Mesangial cell (primary cell): ENCODE results near the gene MAPK8IP2. TPM values are rescaled to one million over a fixed set of nuclear protein-coding genes. Genes with fewer than 3 reads are reported as not detected.

Experiments used
- total RNA-seq: library from RNA; depleted of rRNA; stranded (reverse); fragments of >200 nt; gene quantifications from 2 replicates; pipeline ENCODE4 v1.2.3, GENCODE V29; 2015

The MAPK8IP2 gene
- 0.33 and 1.0 TPM in 2 replicates for total RNA-seq

GRCh38 chr22:50600538-50600937, at the start of gene MAPK8IP2:
TSS of gene MAPK8IP2 (plus strand) at chr22:50600793. CDS start at chr22:50600819, 26 bp downstream.

GRCh38 chr22:50562523-50563412, 37.8 kb upstream of the MAPK8IP2 start, which contains the start of gene SYCE3:
TSS of gene SYCE3 (minus strand) at chr22:50562919. CDS start at chr22:50556405, 6,514 bp downstream.

DNA sequence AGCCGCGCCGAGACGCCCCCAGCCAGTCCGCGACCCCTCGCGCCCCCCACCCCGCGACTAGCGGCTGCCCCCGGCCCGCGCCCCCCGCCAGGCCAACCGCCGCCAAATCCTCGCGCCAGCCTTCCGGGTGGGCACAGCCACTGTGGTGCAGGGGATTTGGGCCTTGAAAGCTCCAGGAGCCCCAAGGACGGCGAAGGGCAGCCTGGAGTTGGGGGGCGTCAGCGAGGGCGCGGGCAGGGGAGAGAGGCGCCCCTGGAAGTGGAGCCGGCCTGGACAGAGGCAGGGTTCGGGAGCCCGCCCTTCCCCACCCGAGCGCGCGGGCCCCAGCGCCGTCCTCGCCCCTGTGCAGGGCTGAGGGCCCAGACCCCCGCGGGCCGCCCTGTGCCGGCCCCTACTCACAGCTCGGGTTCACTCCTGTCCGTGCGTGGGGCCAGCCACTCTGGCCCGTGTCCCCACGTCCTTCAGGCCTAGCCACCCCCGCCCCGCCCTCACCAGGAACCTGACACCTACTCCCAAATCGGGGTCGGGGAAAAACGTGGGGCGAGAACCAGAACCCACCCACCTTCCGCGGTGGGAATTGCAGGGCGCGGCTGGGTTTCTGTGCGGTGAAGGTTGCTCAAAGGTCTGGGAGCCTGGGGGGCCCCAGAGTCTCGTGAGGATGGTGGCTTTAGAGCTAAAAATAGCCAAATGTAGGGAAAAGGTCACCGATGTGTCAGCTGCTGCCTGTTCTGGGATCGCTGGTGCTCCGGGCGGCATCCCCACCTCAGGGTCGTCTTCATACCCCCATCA, 22.4 kb upstream of the MAPK8IP2 start, which contains the start of gene CPT1B:
Gene CPT1B (minus strand): TSS at position 441 of the 789 bp plus-strand sequence. CDS start 512 bp downstream, outside the sequence.

DNA sequence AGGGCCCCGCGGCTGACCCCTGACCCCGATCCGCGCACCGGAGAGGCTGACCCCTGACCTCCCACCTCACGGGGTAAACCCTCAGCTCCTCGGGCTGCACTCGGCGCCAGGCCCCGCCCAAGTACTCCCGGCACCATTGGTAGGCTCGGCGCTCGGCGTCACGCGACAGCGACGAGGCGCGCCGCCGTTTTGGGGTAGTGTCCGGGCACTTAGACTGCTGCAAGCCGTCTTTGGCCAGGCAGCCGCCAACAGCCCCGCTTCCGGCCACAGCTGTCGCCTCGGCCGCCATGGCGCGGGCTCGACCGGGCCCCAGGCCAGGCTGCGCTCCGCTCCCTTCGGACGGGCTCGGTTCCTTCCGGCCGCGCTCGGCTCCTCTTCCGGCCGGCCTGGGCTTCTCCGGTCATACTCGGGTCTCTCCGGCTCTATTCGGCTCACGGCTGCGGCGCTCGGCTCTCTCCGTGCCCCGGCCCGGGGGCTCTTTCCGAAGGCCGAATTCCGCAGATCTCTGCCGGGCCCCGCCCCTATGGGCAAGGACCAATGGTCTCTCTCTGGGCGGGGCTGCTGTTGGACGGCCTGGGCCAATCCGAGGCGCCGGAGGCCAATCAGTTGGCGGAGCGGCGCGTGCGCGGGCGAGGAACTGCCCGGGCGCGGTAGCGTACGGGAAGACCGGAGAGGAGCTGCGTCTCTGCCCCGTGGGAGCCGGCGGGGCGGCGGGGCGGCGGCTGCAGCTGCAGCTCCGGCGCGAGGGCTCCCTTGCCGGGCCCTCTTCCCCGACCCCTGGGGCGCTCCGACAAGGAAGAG, 17.9 kb upstream of the MAPK8IP2 start, which contains the start of gene CHKB:
Gene CHKB (minus strand): TSS at position 357 of the 801 bp plus-strand sequence. CDS start 68 bp downstream, at position 289.

DNA sequence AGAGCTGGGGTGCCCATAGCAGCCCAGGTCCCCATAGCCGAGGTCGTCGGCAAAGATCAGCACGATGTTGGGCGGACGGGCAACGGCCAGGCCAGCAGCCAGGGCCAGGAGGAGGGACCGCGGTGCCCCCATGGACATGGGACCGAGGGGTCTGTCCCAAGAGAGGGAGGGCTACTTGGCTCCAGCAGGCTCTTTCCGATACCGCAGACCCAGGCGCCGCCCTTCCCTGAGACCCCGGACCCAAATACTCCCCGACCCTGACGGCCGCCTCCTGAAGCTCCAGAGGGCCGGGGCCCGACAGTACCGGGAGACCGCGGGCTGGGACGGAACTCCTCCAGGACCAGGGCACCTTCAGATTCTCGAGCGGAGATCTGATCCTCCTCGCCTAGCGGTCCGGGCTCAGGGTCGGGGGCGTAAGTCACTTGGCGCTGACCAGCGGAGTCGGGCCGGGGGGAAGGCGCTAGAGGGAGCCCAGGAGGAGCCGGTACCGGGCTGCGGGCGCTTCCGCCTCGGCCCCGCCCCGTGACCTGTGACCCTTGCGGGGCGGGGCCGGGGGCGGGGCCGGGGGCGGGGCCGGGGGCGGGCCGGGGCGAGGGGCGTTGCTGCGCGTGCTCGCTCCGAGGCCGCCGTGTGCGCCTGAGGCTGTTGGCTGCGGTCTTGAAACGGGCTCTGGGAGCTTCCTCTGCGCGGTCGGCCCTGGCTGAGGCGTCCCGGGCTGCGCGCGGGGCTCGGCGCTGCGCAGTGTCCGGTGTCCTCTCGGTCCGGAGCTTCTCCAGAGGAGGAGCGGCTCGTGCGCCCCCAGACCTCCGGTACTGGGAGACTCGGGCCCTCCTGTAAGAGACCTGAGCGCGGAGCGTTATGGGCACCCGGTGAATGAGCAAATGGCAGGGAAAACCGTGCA, 27.3 kb downstream of the MAPK8IP2 start, which contains the start of gene ARSA:
Gene ARSA (minus strand): TSS at position 511 of the 901 bp plus-strand sequence. CDS start 373 bp downstream, at position 138.

Other genes starting within 250 kb of the MAPK8IP2 start
- gene SBF1, start 125.8 kb upstream of the MAPK8IP2 start, total RNA-seq: 74.1 and 83.3 TPM in 2 replicates
- gene ADM2, start 119.2 kb upstream of the MAPK8IP2 start, total RNA-seq: 5.9 and 14.1 TPM in 2 replicates
- gene MIOX, start 113.9 kb upstream of the MAPK8IP2 start, total RNA-seq: 0.33 and 1.5 TPM in 2 replicates
- 102 and 128 TPM in 2 replicates for gene LMF2, start 93.1 kb upstream of the MAPK8IP2 start, total RNA-seq
- gene NCAPH2, start 92.6 kb upstream of the MAPK8IP2 start, total RNA-seq: 27.3 and 81.8 TPM in 2 replicates
- 0.33 and 2.7 TPM in 2 replicates for gene SCO2, start 75.2 kb upstream of the MAPK8IP2 start, total RNA-seq
- gene TYMP, start 70.8 kb upstream of the MAPK8IP2 start, total RNA-seq: 11.9 and 37.3 TPM in 2 replicates
- gene KLHDC7B, start 54.9 kb upstream of the MAPK8IP2 start, total RNA-seq: 0.16 and 1.3 TPM in 2 replicates
- not detected in 2 replicates for gene SYCE3, start 37.9 kb upstream of the MAPK8IP2 start, total RNA-seq
- 1.9 TPM in 1 of 2 replicates, not detected in the other for gene CPT1B, start 22.4 kb upstream of the MAPK8IP2 start, total RNA-seq
- 36.7 and 69.5 TPM in 2 replicates for gene CHKB, start 17.9 kb upstream of the MAPK8IP2 start, total RNA-seq
- 20.9 and 59.3 TPM in 2 replicates for gene ARSA, start 27.4 kb downstream of the MAPK8IP2 start, total RNA-seq
- gene SHANK3, start 72.0 kb downstream of the MAPK8IP2 start, total RNA-seq: 2.3 and 4.9 TPM in 2 replicates
- gene ACR, start 137.4 kb downstream of the MAPK8IP2 start, total RNA-seq: not detected in 2 replicates
- gene RABL2B, start 182.8 kb downstream of the MAPK8IP2 start, total RNA-seq: 16.5 and 18.1 TPM in 2 replicates